MCF 10A (cell line): ENCODE results near the gene STEEP1. TPM values are rescaled to one million over a fixed set of nuclear protein-coding genes. Genes with fewer than 3 reads are reported as not detected.
A peak's percentile ranks its signal among the peaks of the same experiment; 100 is the strongest.

Experiments used
- BruUV-seq: library from RNA; stranded (reverse); fragments of 400-500 nt; replicated peaks from 2 replicates; lab custom pipeline; 2021; lab: Mats Ljungman, UMichigan
- CTCF ChIA-PET: fragments of 300-600 bp; sonication (Branson Sonifier 250); formaldehyde crosslinking; extraction: SDS; loops from one replicate; lab custom pipeline; 2021; ENCODE audit warnings: antibody characterized with exemption, inconsistent platforms; lab: Yijun Ruan, JAX
- POLR2A ChIA-PET: fragments of 300-600, 350-650 bp; sonication (Branson Sonifier 250); formaldehyde crosslinking; extraction: SDS; loops from one replicate; lab custom pipeline; 2020; ENCODE audit warnings: antibody characterized with exemption, inconsistent platforms; lab: Yijun Ruan, JAX
- DNase-seq: peaks from one replicate; pipeline ENCODE4 v3.0.0-alpha.2; 2018; ENCODE audit not compliant: unreplicated experiment
- H3K27ac Mint-ChIP-seq: one replicate; pipeline ENCODE4 v1.8.0; 2022; ENCODE audit warnings: mild to moderate bottlenecking, low read depth, mixed read lengths; ENCODE audit not compliant: unreplicated experiment
- H3K27me3 Mint-ChIP-seq: one replicate; pipeline ENCODE4 v1.8.0; 2022; ENCODE audit warnings: mixed read lengths; ENCODE audit not compliant: insufficient read depth, unreplicated experiment
- H3K36me3 Mint-ChIP-seq: one replicate; pipeline ENCODE4 v1.8.0; 2022; ENCODE audit warnings: mild to moderate bottlenecking, moderate library complexity, mixed read lengths; ENCODE audit not compliant: insufficient read depth, unreplicated experiment
- H3K4me1 Mint-ChIP-seq: one replicate; pipeline ENCODE4 v1.8.0; 2022; ENCODE audit warnings: mixed read lengths; ENCODE audit not compliant: insufficient read depth, unreplicated experiment
- H3K4me3 Mint-ChIP-seq: one replicate; pipeline ENCODE4 v1.8.0; 2022; ENCODE audit warnings: mild to moderate bottlenecking, moderate library complexity, mixed read lengths; ENCODE audit not compliant: unreplicated experiment
- H3K9me3 Mint-ChIP-seq: one replicate; pipeline ENCODE4 v1.8.0; 2022; ENCODE audit warnings: mixed read lengths; ENCODE audit not compliant: unreplicated experiment
- CTCF ChIP-seq: fragments of 200-600 bp; IDR thresholded peaks from one replicate; pipeline ENCODE4 v1.8.0; 2022; ENCODE audit warnings: antibody characterized with exemption, mild to moderate bottlenecking; ENCODE audit not compliant: unreplicated experiment
- intact Hi-C: fragments of 100-400 bp; cut with micrococcal nuclease; formaldehyde crosslinking; loops from 2 replicates; pipeline ENCODE4 v1.14.1; 2022
- total RNA-seq: library from RNA; stranded (reverse); gene quantifications from 2 replicates; pipeline ENCODE4 v1.2.3, GENCODE V29; 2022

STEEP1 gene
- total RNA-seq, 1 experiment from 2014 or later: 23.6 TPM

- no peak for TF ChIP-seq CTCF
- H3K27ac Mint-ChIP-seq: no peak overlapping the region
- intact Hi-C loops: no loop called here
- no peak for DNase-seq
- H3K36me3 Mint-ChIP-seq: no peaks in the 10 kb centered on the region
- H3K9me3 Mint-ChIP-seq: no peaks in the 10 kb centered on the region
- POLR2A ChIA-PET: interaction anchor here (2.0 to 4.9 kb wide), 3 partner anchors 10 to 20 kb away, joined by 5 to 61 read pairs (median 8); no protein-coding TSS in a partner anchor
- CTCF ChIA-PET: interaction anchor here (19.7 kb wide), 1 partner anchor 15 kb away, joined by 485 read pairs; no protein-coding TSS in a partner anchor
- BruUV-seq: no TSS peak
- H3K4me3 Mint-ChIP-seq: no peak overlapping the region
- H3K4me1 Mint-ChIP-seq: peaks cover 8% of the 10 kb centered on the region
- H3K27me3 Mint-ChIP-seq: no peaks in the 10 kb centered on the region
Measured at GRCh38 chrX:119492463-119492862, 72.7 kb downstream of the STEEP1 start.

- no peaks in the 10 kb centered on the region for H3K36me3 Mint-ChIP-seq
- POLR2A ChIA-PET: interaction anchor here (1.0 to 2.1 kb wide), 2 partner anchors 20 to 23 kb away, joined by 5 to 13 read pairs; no protein-coding TSS in a partner anchor
- BruUV-seq: TSS peak; percentile 99
- H3K4me1 Mint-ChIP-seq: peaks cover 4% of the 10 kb centered on the region
- no peaks in the 10 kb centered on the region for H3K9me3 Mint-ChIP-seq
- H3K4me3 Mint-ChIP-seq: no peak overlapping the region
- CTCF ChIA-PET: interaction anchor here (0.6 to 19.7 kb wide), 11 partner anchors 11 to 300 kb away, joined by 3 to 485 read pairs (median 5); no protein-coding TSS in a partner anchor
- H3K27ac Mint-ChIP-seq: no peak overlapping the region
- no peak for TF ChIP-seq CTCF
- no peaks in the 10 kb centered on the region for H3K27me3 Mint-ChIP-seq
- intact Hi-C loops: no loop called here
- DNase-seq: no peak
Measured at GRCh38 chrX:119489212-119490074, 75.8 kb downstream of the STEEP1 start.

GRCh38 chrX:119488749-119489148 is 76.5 kb downstream of the STEEP1 start:
- BruUV-seq: no TSS peak
- peak; percentile 72 for DNase-seq
- ChIA-PET POLR2A (interaction anchor here (1.0 to 2.1 kb wide), 2 partner anchors 20 to 23 kb away, joined by 5 to 13 read pairs; no protein-coding TSS in a partner anchor), CTCF (interaction anchor here (0.6 to 19.7 kb wide), 18 partner anchors 10 to 542 kb away, joined by 3 to 485 read pairs (median 4); no protein-coding TSS in a partner anchor)
- Mint-ChIP-seq H3K27me3 (no peaks in the 10 kb centered on the region), H3K27ac (no peak overlapping the region), H3K4me1 (no peaks in the 10 kb centered on the region), H3K4me3 (no peak overlapping the region), H3K9me3 (no peaks in the 10 kb centered on the region), H3K36me3 (no peaks in the 10 kb centered on the region)
- TF ChIP-seq CTCF: peak; percentile 53
- intact Hi-C loops: loop anchor here (1.0 kb wide), 1 partner anchor 24 kb away; no protein-coding TSS in a partner anchor

Other genes starting within 250 kb of the STEEP1 start
- gene SLC25A43, start 166.1 kb downstream of the STEEP1 start, total RNA-seq: 16.0 and 18.4 TPM in 2 replicates
- 245 and 405 TPM in 2 replicates for gene SLC25A5, start 97.0 kb downstream of the STEEP1 start, total RNA-seq
- gene UBE2A, start 9.2 kb upstream of the STEEP1 start, total RNA-seq: 52.2 and 66.9 TPM in 2 replicates
- 12.5 and 16.1 TPM in 2 replicates for gene NKRF, start 41.0 kb upstream of the STEEP1 start, total RNA-seq
- 3.8 and 4.7 TPM in 2 replicates for gene SEPTIN6, start 127.8 kb upstream of the STEEP1 start, total RNA-seq
- not detected in 2 replicates for gene SOWAHD, start 193.2 kb upstream of the STEEP1 start, total RNA-seq
- gene RPL39, start 226.2 kb upstream of the STEEP1 start, total RNA-seq: 1,826 and 1,944 TPM in 2 replicates